Activated CD4-positive, alpha-beta T cell treated with anti-CD3 and anti-CD28 coated beads, Interleukin-2, amount 10 ng/mL, durations not matched to agents 24 days and 14 days (primary cell): ENCODE measurements around the gene NME3. TPM values are rescaled to one million over a fixed set of nuclear protein-coding genes. Genes with fewer than 3 reads are reported as not detected.

ENCODE experiments used
- DNase-seq: peaks from one replicate; pipeline ENCODE4 v3.0.0; 2022
- H3K27ac Mint-ChIP-seq: one replicate; pipeline ENCODE4 v1.8.0; 2022; ENCODE audit warnings: mild to moderate bottlenecking, mixed read lengths
- H3K27me3 Mint-ChIP-seq: one replicate; pipeline ENCODE4 v1.8.0; 2022; ENCODE audit warnings: mixed read lengths
- H3K36me3 Mint-ChIP-seq: one replicate; pipeline ENCODE4 v1.8.0; 2022; ENCODE audit warnings: low read depth, mild to moderate bottlenecking, mixed read lengths
- H3K4me1 Mint-ChIP-seq: one replicate; pipeline ENCODE4 v1.8.0; 2021; ENCODE audit warnings: mixed read lengths
- H3K4me3 Mint-ChIP-seq: one replicate; pipeline ENCODE4 v1.8.0; 2022; ENCODE audit warnings: mild to moderate bottlenecking, moderate library complexity, mixed read lengths
- H3K9me3 Mint-ChIP-seq: one replicate; pipeline ENCODE4 v1.8.0; 2021; ENCODE audit warnings: mixed read lengths
- intact Hi-C: fragments of 100-400 bp; cut with micrococcal nuclease; formaldehyde crosslinking; loops from one replicate; pipeline ENCODE4 v1.15.1; 2023
- total RNA-seq: library from RNA; stranded (reverse); gene quantifications from 2 replicates; pipeline ENCODE4 v1.2.3, GENCODE V29; 2022

The NME3 gene
- total RNA-seq, 1 donor from 2014 or later, result 50.0 TPM

DNA sequence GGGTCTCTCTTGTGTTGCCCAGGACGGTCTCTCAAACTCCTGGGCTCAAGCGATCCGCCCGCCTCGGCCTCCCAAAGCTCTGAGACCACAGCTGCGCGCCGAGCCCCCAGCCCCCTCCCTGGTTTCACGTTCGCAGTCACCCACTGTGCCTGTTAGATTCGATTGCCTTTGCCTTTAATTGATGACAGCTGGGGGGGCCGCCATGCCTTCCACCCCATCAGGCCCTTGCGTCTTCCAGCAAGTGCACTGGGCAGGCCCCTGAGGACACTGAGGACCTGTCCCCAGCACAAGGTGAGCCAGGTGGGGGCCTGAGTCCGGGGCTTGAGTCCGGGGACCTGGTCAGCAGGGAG is 18.9 kb upstream of the NME3 start:
- peaks cover 6% of the 10 kb centered on the region for H3K36me3 Mint-ChIP-seq
- H3K9me3 Mint-ChIP-seq, result no peaks in the 10 kb centered on the region
- H3K27ac Mint-ChIP-seq, result no peak overlapping the region
- intact Hi-C loops, result no loop called here
- DNase-seq, result no peak
- no peaks in the 10 kb centered on the region for H3K27me3 Mint-ChIP-seq
- no peaks in the 10 kb centered on the region for H3K4me1 Mint-ChIP-seq
- H3K4me3 Mint-ChIP-seq, result no peak overlapping the region

GRCh38 chr16:1789643-1790045 is 18.3 kb upstream of the NME3 start:
- no peaks in the 10 kb centered on the region for H3K27me3 Mint-ChIP-seq
- peaks cover 8% of the 10 kb centered on the region for H3K36me3 Mint-ChIP-seq
- no peak overlapping the region for H3K4me3 Mint-ChIP-seq
- no peak overlapping the region for H3K27ac Mint-ChIP-seq
- DNase-seq, result no peak
- H3K4me1 Mint-ChIP-seq, result no peaks in the 10 kb centered on the region
- intact Hi-C loops, result no loop called here
- no peaks in the 10 kb centered on the region for H3K9me3 Mint-ChIP-seq

GRCh38 chr16:1788708-1789100 is 17.4 kb upstream of the NME3 start:
- H3K4me3 Mint-ChIP-seq, result no peak overlapping the region
- peaks cover 10% of the 10 kb centered on the region for H3K36me3 Mint-ChIP-seq
- no peaks in the 10 kb centered on the region for H3K27me3 Mint-ChIP-seq
- H3K27ac Mint-ChIP-seq, result no peak overlapping the region
- no peak for DNase-seq
- H3K4me1 Mint-ChIP-seq, result peaks cover 1% of the 10 kb centered on the region
- H3K9me3 Mint-ChIP-seq, result no peaks in the 10 kb centered on the region
- intact Hi-C loops, result no loop called here

DNA sequence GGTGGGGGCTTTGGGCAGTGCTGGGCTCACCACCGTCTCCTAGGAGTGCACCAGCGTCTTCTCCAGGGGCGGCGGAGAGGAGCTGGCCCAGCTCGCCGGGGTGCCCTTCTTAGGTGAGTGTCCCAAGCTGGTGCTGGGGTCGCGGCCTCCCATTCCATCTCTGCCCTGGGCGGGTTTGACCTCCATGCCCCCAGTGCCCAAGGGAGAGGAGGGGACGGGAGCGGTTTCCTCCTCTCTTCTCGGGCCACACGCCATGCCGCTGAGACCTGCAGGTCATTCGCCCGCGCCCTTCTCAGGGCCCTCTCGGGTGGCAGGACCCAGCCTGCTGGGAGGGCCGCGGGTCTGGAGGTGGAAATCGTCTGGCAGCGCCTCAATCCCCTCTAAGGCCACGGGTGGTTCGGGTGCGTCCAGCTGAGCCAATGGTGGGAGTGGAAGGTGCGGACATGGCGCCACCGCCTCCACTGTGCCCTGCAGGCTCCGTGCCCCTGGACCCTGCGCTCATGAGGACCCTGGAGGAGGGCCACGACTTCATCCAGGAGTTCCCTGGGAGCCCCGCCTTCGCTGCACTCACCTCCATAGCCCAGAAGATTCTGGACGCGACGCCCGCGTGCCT is 16.9 kb upstream of the NME3 start:
- H3K4me1 Mint-ChIP-seq, result peaks cover 1% of the 10 kb centered on the region
- peaks cover 10% of the 10 kb centered on the region for H3K36me3 Mint-ChIP-seq
- intact Hi-C loops, result no loop called here
- no peaks in the 10 kb centered on the region for H3K9me3 Mint-ChIP-seq
- no peak overlapping the region for H3K27ac Mint-ChIP-seq
- no peak for DNase-seq
- H3K27me3 Mint-ChIP-seq, result no peaks in the 10 kb centered on the region
- H3K4me3 Mint-ChIP-seq, result no peak overlapping the region

GRCh38 chr16:1787322-1788094 is 16.2 kb upstream of the NME3 start:
- Mint-ChIP-seq H3K36me3 (peaks cover 10% of the 10 kb centered on the region), H3K4me1 (peaks cover 1% of the 10 kb centered on the region), H3K4me3 (no peak overlapping the region), H3K27ac (no peak overlapping the region), H3K27me3 (peaks cover 2% of the 10 kb centered on the region), H3K9me3 (no peaks in the 10 kb centered on the region)
- intact Hi-C loops, result no loop called here
- DNase-seq, result peak; percentile 55

DNA sequence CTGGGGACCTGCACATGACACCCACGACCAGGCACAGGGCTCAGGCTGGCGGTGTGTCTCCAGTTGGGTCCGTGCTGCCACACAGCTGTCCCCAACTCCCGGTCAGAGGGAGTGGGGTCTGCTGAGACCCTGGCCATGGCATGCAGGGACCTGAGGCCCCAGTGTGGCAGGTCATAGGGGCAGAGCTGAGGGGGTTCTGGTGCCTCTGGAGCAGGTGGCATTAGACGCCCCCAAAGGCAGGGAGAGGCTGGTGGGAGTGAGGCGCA is 15.6 kb upstream of the NME3 start:
- intact Hi-C loops, result no loop called here
- Mint-ChIP-seq H3K4me3 (no peak overlapping the region), H3K27me3 (peaks cover 2% of the 10 kb centered on the region), H3K36me3 (peaks cover 10% of the 10 kb centered on the region), H3K4me1 (peaks cover 1% of the 10 kb centered on the region), H3K27ac (no peak overlapping the region), H3K9me3 (no peaks in the 10 kb centered on the region)
- no peak for DNase-seq

DNA sequence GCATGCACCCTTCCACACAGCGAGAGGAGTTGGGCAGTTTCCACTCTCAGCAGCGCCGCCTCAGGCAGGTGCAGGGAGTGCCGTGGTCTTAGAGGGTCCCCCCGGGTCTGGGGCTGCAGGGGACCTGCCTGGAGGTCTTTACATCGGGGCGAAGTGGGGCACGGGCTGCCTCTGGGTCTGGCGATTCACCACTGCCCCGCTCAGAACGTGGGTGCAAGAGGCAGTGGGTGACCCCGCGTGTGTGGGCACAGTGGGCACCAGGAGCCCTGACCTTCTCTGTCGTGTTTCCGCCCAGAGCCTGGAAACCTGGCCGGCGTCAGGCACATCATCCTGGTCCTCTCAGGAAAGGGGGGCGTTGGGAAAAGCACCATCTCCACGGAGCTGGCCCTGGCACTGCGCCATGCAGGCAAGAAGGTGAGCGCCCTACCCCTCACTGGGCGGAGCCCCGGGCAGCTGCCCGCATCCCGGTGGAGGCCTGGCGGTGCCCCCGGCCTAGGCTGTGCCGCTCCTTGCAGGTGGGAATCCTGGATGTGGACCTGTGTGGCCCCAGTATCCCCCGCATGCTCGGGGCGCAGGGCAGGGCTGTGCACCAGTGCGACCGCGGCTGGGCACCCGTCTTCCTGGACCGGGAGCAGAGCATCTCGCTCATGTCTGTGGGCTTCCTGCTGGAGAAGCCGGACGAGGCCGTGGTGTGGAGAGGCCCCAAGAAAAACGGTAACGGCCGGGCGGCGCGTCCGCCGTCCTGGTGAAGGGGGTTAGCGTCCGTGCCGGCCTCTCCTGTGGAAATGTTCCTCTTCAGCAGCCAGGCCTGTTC is 15.1 kb upstream of the NME3 start:
- Mint-ChIP-seq H3K9me3 (no peaks in the 10 kb centered on the region), H3K27ac (no peak overlapping the region), H3K27me3 (peaks cover 2% of the 10 kb centered on the region), H3K36me3 (peaks cover 14% of the 10 kb centered on the region), H3K4me1 (peaks cover 5% of the 10 kb centered on the region), H3K4me3 (no peak overlapping the region)
- peak; percentile 57 for DNase-seq
- intact Hi-C loops, result no loop called here

- no peaks in the 10 kb centered on the region for H3K9me3 Mint-ChIP-seq
- intact Hi-C loops, result no loop called here
- H3K4me1 Mint-ChIP-seq, result peaks cover 9% of the 10 kb centered on the region
- H3K36me3 Mint-ChIP-seq, result peaks cover 14% of the 10 kb centered on the region
- H3K27me3 Mint-ChIP-seq, result peaks cover 2% of the 10 kb centered on the region
- no peak overlapping the region for H3K4me3 Mint-ChIP-seq
- no peak overlapping the region for H3K27ac Mint-ChIP-seq
- DNase-seq, result no peak
These were observed 14.5 kb upstream of the NME3 start for GRCh38 chr16:1785846-1786170.

GRCh38 chr16:1784977-1785845 is 13.9 kb upstream of the NME3 start:
- H3K36me3 Mint-ChIP-seq, result peaks cover 14% of the 10 kb centered on the region
- H3K27ac Mint-ChIP-seq, result no peak overlapping the region
- H3K9me3 Mint-ChIP-seq, result no peaks in the 10 kb centered on the region
- peaks cover 2% of the 10 kb centered on the region for H3K27me3 Mint-ChIP-seq
- DNase-seq, result peak; percentile 57
- intact Hi-C loops, result no loop called here
- H3K4me1 Mint-ChIP-seq, result peaks cover 9% of the 10 kb centered on the region
- H3K4me3 Mint-ChIP-seq, result peak overlapping the region; percentile 34

GRCh38 chr16:1782408-1783264 is 11.3 kb upstream of the NME3 start, which contains the start of the genes NUBP2 and SPSB3:
Gene NUBP2 (plus strand): TSS chr16:1782960. CDS start chr16:1783021, 61 bp downstream.
Gene SPSB3 (minus strand): TSS chr16:1782571. CDS start chr16:1781483, 1,088 bp downstream.
- intact Hi-C loops, result loop anchor here (1.0 to 2.0 kb wide), 3 partner anchors 9 to 373 kb away; partner anchors contain the start of genes FAHD1, HAGH, MRPS34 and TRAF7
- no peaks in the 10 kb centered on the region for H3K9me3 Mint-ChIP-seq
- peaks cover 2% of the 10 kb centered on the region for H3K27me3 Mint-ChIP-seq
- H3K4me1 Mint-ChIP-seq, result peaks cover 9% of the 10 kb centered on the region
- peaks cover 10% of the 10 kb centered on the region for H3K36me3 Mint-ChIP-seq
- peak within 1 kb of the TSS; percentile 93 for H3K4me3 Mint-ChIP-seq
- peak within 1 kb of the TSS; percentile 85 for H3K27ac Mint-ChIP-seq
- peak; percentile 99 for DNase-seq

DNA sequence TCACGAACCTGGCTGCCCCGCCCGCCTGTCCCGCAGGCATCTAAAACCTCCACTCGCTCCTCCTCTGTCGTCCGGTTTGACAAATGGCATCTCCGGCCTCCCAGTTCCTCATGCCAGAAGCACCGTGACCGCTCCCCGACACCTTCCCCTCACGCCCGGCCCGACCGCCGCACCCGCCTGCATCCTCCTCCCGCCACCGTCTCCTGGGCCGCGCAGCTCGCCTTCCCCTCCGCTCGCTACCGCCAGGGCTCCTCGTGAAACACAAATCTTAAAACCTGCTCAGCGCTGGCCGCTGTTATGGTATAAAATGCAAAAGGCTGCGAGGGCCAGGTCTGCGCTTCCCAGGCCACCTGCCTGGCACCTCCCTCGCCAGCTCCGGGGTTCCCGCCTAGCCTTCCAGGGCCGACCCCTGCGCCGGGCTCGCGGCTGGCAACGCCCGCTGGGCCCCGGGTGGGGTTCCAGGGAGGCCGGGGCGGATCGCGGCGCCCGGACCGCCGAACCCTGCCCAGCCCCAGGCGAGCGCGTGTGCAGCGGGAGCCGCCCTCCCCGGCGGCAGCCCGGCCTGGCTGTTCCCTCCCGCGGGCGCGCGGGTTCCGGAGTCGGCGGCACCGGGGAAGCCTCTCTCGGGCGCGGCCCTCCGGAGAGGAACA is 10.5 kb upstream of the NME3 start:
- peaks cover 2% of the 10 kb centered on the region for H3K27me3 Mint-ChIP-seq
- peaks cover 9% of the 10 kb centered on the region for H3K4me1 Mint-ChIP-seq
- H3K4me3 Mint-ChIP-seq, result peak overlapping the region; percentile 93
- peak; percentile 83 for DNase-seq
- peak overlapping the region; percentile 72 for H3K27ac Mint-ChIP-seq
- intact Hi-C loops, result loop anchor here (1.0 to 2.0 kb wide), 3 partner anchors 9 to 373 kb away; partner anchors contain the start of genes FAHD1, HAGH, MRPS34 and TRAF7
- H3K9me3 Mint-ChIP-seq, result no peaks in the 10 kb centered on the region
- peaks cover 10% of the 10 kb centered on the region for H3K36me3 Mint-ChIP-seq

DNA sequence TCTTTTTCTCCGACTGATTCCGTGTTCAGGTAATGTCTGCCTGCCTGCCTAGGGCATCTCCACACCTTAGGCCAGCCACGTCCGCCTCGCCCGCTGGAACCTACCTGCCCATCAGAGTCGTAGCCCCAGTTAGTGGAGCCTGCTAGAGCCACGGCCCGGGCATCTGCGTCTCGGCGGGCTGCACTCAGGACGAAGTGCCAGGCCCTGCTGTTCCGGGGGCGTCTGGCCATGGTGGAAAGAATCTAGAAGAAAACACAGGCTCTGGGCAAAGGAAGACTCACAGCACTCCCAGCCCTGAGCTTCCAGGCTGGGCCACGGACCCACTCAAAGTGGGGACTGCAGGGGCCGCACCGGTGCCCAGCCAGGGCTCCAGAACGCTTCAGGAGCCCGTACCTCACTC is 9.9 kb upstream of the NME3 start:
- Mint-ChIP-seq H3K9me3 (no peaks in the 10 kb centered on the region), H3K4me3 (peak overlapping the region; percentile 85), H3K27me3 (peaks cover 2% of the 10 kb centered on the region), H3K36me3 (peaks cover 10% of the 10 kb centered on the region), H3K4me1 (peaks cover 9% of the 10 kb centered on the region), H3K27ac (peak overlapping the region; percentile 72)
- intact Hi-C loops, result no loop called here
- DNase-seq, result no peak
